Endothelial cell of umbilical vein (primary cell): ENCODE data around the gene FAM124B. TPM values are rescaled to one million over a fixed set of nuclear protein-coding genes. Genes with fewer than 3 reads are reported as not detected.

ENCODE experiments used
- BruUV-seq: library from RNA; stranded (reverse); fragments of 400-500 nt; replicated peaks from 2 replicates; lab custom pipeline; 2021; lab: Mats Ljungman, UMichigan
- CTCF ChIA-PET: fragments of 300-600, 350-600 bp; sonication (Branson Sonifier 250); formaldehyde crosslinking; loops from one replicate; lab custom pipeline; 2021; ENCODE audit warnings: antibody characterized with exemption, inconsistent platforms; lab: Charles Lee
- POLR2A ChIA-PET: fragments of 300-600, 350-600 bp; sonication (Branson Sonifier 250); formaldehyde crosslinking; loops from one replicate; lab custom pipeline; 2021; ENCODE audit warnings: antibody characterized with exemption, inconsistent platforms; lab: Charles Lee
- DNase-seq: peaks from one replicate; pipeline ENCODE4 v3.0.0-alpha.2; 2011; ENCODE audit warnings: low read depth, low spot score
- FAIRE-seq: peaks from 2 replicates; lab custom pipeline; 2011; peaks lifted over from hg19 to GRCh38; lab: Jason Lieb, UNC
- H2AFZ ChIP-seq: 2 replicates; pipeline ENCODE4 v1.6.0; 2012; ENCODE audit warnings: low read depth, low read length, control low read depth, inconsistent platforms
- H3K27ac ChIP-seq: 2 replicates; pipeline ENCODE4 v1.5.1; 2011; ENCODE audit warnings: low read depth, mild to moderate bottlenecking, control low read depth, low read length, moderate library complexity; ENCODE audit not compliant: insufficient read depth
- H3K27me3 ChIP-seq, 2 experiments: 2 replicates each; pipeline versions ENCODE4 v1.6.0 to v1.6.1; 2011; ENCODE audit warnings: low read length in 2 of 2, mixed read lengths in 1 of 2; ENCODE audit not compliant: control insufficient read depth in 2 of 2, insufficient read depth in 2 of 2
- H3K36me3 ChIP-seq, 2 experiments: 2 replicates in 1 of 2; 3 replicates in 1 of 2; pipeline ENCODE4 v1.5.1; 2011; ENCODE audit warnings: low read length in 2 of 2, mild to moderate bottlenecking in 1 of 2, moderate library complexity in 1 of 2; ENCODE audit not compliant: control insufficient read depth in 2 of 2, insufficient read depth in 2 of 2; ENCODE audit errors: extremely low read depth in 1 of 2
- H3K4me1 ChIP-seq: 3 replicates; pipeline ENCODE4 v1.5.1; 2011; ENCODE audit warnings: mild to moderate bottlenecking, low read length; ENCODE audit not compliant: control insufficient read depth, insufficient read depth; ENCODE audit errors: extremely low read depth
- H3K4me2 ChIP-seq: 2 replicates; pipeline ENCODE4 v1.6.1; 2011; ENCODE audit warnings: low read length, control low read depth, mixed read lengths; ENCODE audit not compliant: insufficient read depth
- H3K4me3 ChIP-seq, 3 experiments: fragments of 200-600 bp in 1 of 3; sonication (generic), shearing (Covaris generic) in 1 of 3; replicated peaks in 1 of 3; 2 replicates each; pipeline ENCODE4 v1.5.1; 2011 to 2016; ENCODE audit warnings: control low read depth in 3 of 3, low read length in 3 of 3, mild to moderate bottlenecking in 2 of 3, inconsistent platforms in 1 of 3, low read depth in 1 of 3, moderate library complexity in 1 of 3; ENCODE audit not compliant: insufficient read depth in 1 of 3
- H3K79me2 ChIP-seq: 2 replicates; pipeline ENCODE4 v1.6.0; 2012; ENCODE audit warnings: low read length, inconsistent platforms; ENCODE audit not compliant: control insufficient read depth, insufficient read depth
- H3K9ac ChIP-seq: replicated peaks from 2 replicates; pipeline ENCODE3; 2011; ENCODE audit warnings: low read length, control low read depth; ENCODE audit not compliant: insufficient read depth; ENCODE audit errors: extremely low read depth
- H3K9me1 ChIP-seq: replicated peaks from 3 replicates; pipeline ENCODE4 v1.6.0; 2011; ENCODE audit warnings: mild to moderate bottlenecking, low read length; ENCODE audit not compliant: control insufficient read depth, insufficient read depth; ENCODE audit errors: extremely low read depth
- H3K9me3 ChIP-seq: replicated peaks from 2 replicates; pipeline ENCODE4 v1.5.1; 2012; ENCODE audit warnings: low read length, inconsistent platforms; ENCODE audit not compliant: control insufficient read depth, insufficient read depth
- H4K20me1 ChIP-seq: replicated peaks from 2 replicates; pipeline ENCODE3; 2011; ENCODE audit warnings: mild to moderate bottlenecking, low read length; ENCODE audit not compliant: control insufficient read depth, insufficient read depth; ENCODE audit errors: extremely low read depth
- CTCF ChIP-seq, 2 donors: IDR thresholded peaks; 1 replicate in 1 of 2; 2 replicates in 1 of 2; pipeline ENCODE4 v1.5.1; 2011; ENCODE audit warnings: low read length in 2 of 2, mild to moderate bottlenecking in 2 of 2, moderate library complexity in 2 of 2, control low read depth in 1 of 2, inconsistent platforms in 1 of 2, low read depth in 1 of 2; ENCODE audit not compliant: insufficient read depth in 1 of 2; ENCODE audit errors: extremely low read depth in 1 of 2
- EZH2 ChIP-seq: IDR thresholded peaks from 2 replicates; pipeline ENCODE4 v1.6.1; 2012; ENCODE audit warnings: borderline replicate concordance, low read depth, mild to moderate bottlenecking, moderate library complexity, low read length, inconsistent platforms; ENCODE audit not compliant: severe bottlenecking
- FOS ChIP-seq: IDR thresholded peaks from 2 replicates; pipeline ENCODE4 v1.6.1; 2011; ENCODE audit warnings: mild to moderate bottlenecking, low read length, moderate library complexity, borderline replicate concordance; ENCODE audit not compliant: insufficient read depth
- GATA2 ChIP-seq: IDR thresholded peaks from 2 replicates; pipeline ENCODE4 v1.7.0; 2011; ENCODE audit warnings: low read depth, mild to moderate bottlenecking, moderate library complexity, mixed read lengths, low read length; ENCODE audit not compliant: insufficient read length, insufficient read depth
- JUN ChIP-seq: IDR thresholded peaks from 2 replicates; pipeline ENCODE4 v1.6.1; 2011; ENCODE audit warnings: borderline replicate concordance, low read depth; ENCODE audit not compliant: insufficient read length, insufficient read depth
- MAX ChIP-seq: IDR thresholded peaks from 2 replicates; pipeline ENCODE4 v1.6.1; 2011; ENCODE audit not compliant: insufficient read depth, insufficient read length
- MYC ChIP-seq: IDR thresholded peaks from one replicate; pipeline ENCODE4 v1.6.1; 2011; ENCODE audit warnings: mild to moderate bottlenecking, low read depth, low read length
- POLR2A ChIP-seq: IDR thresholded peaks from 2 replicates; pipeline ENCODE4 v1.6.1; 2012; ENCODE audit warnings: low read depth, mild to moderate bottlenecking, control low read depth, low read length
- POLR2AphosphoS5 ChIP-seq: IDR thresholded peaks from 2 replicates; pipeline ENCODE4 v1.6.1; 2012; ENCODE audit warnings: low read depth, mild to moderate bottlenecking, control low read depth, low read length, moderate library complexity; ENCODE audit not compliant: insufficient read depth
- dilution Hi-C: fragments of 300-500 bp; cut with MboI; formaldehyde crosslinking; loops from one replicate; pipeline ENCODE4 v1.15.0; 2019; ENCODE audit warnings: low sequenced_read_pairs; ENCODE audit not compliant: extremely low pct_ligation_motif_present
- intact Hi-C: fragments of 100-400 bp; cut with micrococcal nuclease; formaldehyde crosslinking; loops from one replicate; pipeline ENCODE4 v1.10.0; 2022
- polyA plus RNA-seq, 4 experiments: library from polyadenylated mRNA; depleted of rRNA in 3 of 4; stranded (reverse) in 3 of 4; unstranded in 1 of 4; fragments of >200 nt; gene quantifications; 2 replicates each; pipeline versions ENCODE4 v1.2.1 to v1.2.3, GENCODE V29; 2011 to 2012; ENCODE audit warnings: missing spikeins in 1 of 4
- total RNA-seq: library from RNA; stranded (reverse); gene quantifications from 2 replicates; pipeline ENCODE4 v1.2.3, GENCODE V29; 2021

The FAM124B gene
- total and polyA plus RNA-seq, 2 donors (not counting 3 experiments of a cell fraction or from before 2014, with no cell fraction given), result 82.0 to 119 TPM

- Histone ChIP-seq H3K27ac (no peak overlapping the region), H3K27me3 (no peaks in the 10 kb centered on the region), H4K20me1 (no peaks in the 10 kb centered on the region), H3K9me3 (no peaks in the 10 kb centered on the region), H2AFZ (no peak overlapping the region), H3K36me3 (no peaks in the 10 kb centered on the region), H3K9me1 (no peaks in the 10 kb centered on the region), H3K4me2 (no peak overlapping the region), H3K9ac (no peak overlapping the region), H3K79me2 (no peaks in the 10 kb centered on the region), H3K4me3 (no peak overlapping the region), H3K4me1 (no peaks in the 10 kb centered on the region)
- POLR2A ChIA-PET, result no interaction called here
- intact Hi-C loops, result no loop called here
- CTCF ChIA-PET, result no interaction called here
- TF ChIP-seq POLR2A (no peak), GATA2 (no peak), POLR2AphosphoS5 (no peak), CTCF (IDR thresholded peaks at IDR 0.05; ENCODE audit: extremely low read depth in 1 of 2, insufficient read depth in 1 of 2, low read depth in 1 of 2, low read length in 2 of 2) (no peak), JUN (no peak), MYC (no peak), MAX (no peak), FOS (no peak), EZH2 (no peak)
- dilution Hi-C loops, result no loop called here
- FAIRE-seq (no peak), DNase-seq (no peak)
- BruUV-seq, result no TSS peak
Observed at GRCh38 chr2:224366267-224366844, 35.6 kb downstream of the FAM124B start.
